Thoracic aorta (tissue), 2 donors: Measurements from ENCODE around the gene ABTB2. TPM values are rescaled to one million over a fixed set of nuclear protein-coding genes. Genes with fewer than 3 reads are reported as not detected.

Experiments
- ATAC-seq: fragments of 150-250 bp; one replicate; pipeline ENCODE4 v1.8.0; 2017; ENCODE audit warnings: low read depth; ENCODE audit not compliant: insufficient number of reproducible peaks, low FRiP score
- DNase-seq: peaks from one replicate; pipeline ENCODE4 v3.0.0-alpha.2; 2020; ENCODE audit warnings: low spot score
- H3K27ac ChIP-seq, 2 donors: fragments of 200-600 bp; sonication (generic); 1 replicate in 1 of 2; 2 replicates in 1 of 2; pipeline ENCODE4 v1.5.1; 2016; ENCODE audit warnings: mild to moderate bottlenecking in 2 of 2, moderate library complexity in 2 of 2
- H3K27me3 ChIP-seq: fragments of 200-600 bp; sonication (generic); replicated peaks from 2 replicates; pipeline ENCODE4 v1.6.0; 2016; ENCODE audit warnings: mild to moderate bottlenecking; ENCODE audit not compliant: insufficient read depth
- H3K36me3 ChIP-seq: fragments of 200-600 bp; sonication (generic); one replicate; pipeline ENCODE4 v1.5.1; 2016
- H3K4me1 ChIP-seq, 2 donors: fragments of 200-600 bp; sonication (generic); 1 replicate in 1 of 2; 2 replicates in 1 of 2; pipeline versions ENCODE4 v1.5.1 to v1.6.0; 2016; ENCODE audit warnings: low read depth in 2 of 2, mild to moderate bottlenecking in 1 of 2; ENCODE audit not compliant: control insufficient read depth in 1 of 2
- H3K4me3 ChIP-seq: fragments of 200-600 bp; sonication (generic); 2 replicates; pipeline ENCODE4 v1.5.1; 2016; ENCODE audit warnings: mild to moderate bottlenecking
- H3K9me3 ChIP-seq: fragments of 200-600 bp; sonication (generic); 2 replicates; pipeline ENCODE4 v1.5.1; 2016
- CTCF ChIP-seq: fragments of 200-600 bp; sonication (generic); IDR thresholded peaks from one replicate; pipeline ENCODE4 v1.5.1; 2019; ENCODE audit warnings: antibody characterized with exemption
- total RNA-seq, 2 donors: library from RNA; depleted of rRNA; stranded (reverse); fragments of >200 nt; gene quantifications; one replicate each; pipeline versions ENCODE4 v1.1.0 to v1.2.3, GENCODE V29; 2016

ABTB2 gene
- total RNA-seq, 2 donors from 2014 or later, result 12.3 to 31.0 TPM

GRCh38 chr11:34339149-34340064, 18.4 kb downstream of the ABTB2 start:
- Histone ChIP-seq H3K27ac (peak overlapping the region; percentile 68 to 70), H3K4me3 (no peak overlapping the region), H3K4me1 (peaks cover 14 to 48% of the 10 kb centered on the region in 2 donors), H3K27me3 (no peaks in the 10 kb centered on the region), H3K36me3 (no peaks in the 10 kb centered on the region), H3K9me3 (no peaks in the 10 kb centered on the region)
- no peak for TF ChIP-seq CTCF
- ATAC-seq, result no peak
- DNase-seq, result no peak

- TF ChIP-seq CTCF, result no peak
- ATAC-seq, result no peak
These were observed 20.8 kb downstream of the ABTB2 start for GRCh38 chr11:34337016-34337415.

GRCh38 chr11:34335801-34336200, 22.0 kb downstream of the ABTB2 start:
- Histone ChIP-seq H3K27me3 (no peaks in the 10 kb centered on the region), H3K27ac (no peak overlapping the region), H3K4me1 (peaks cover 26 to 48% of the 10 kb centered on the region in 2 donors), H3K36me3 (no peaks in the 10 kb centered on the region), H3K4me3 (no peak overlapping the region), H3K9me3 (no peaks in the 10 kb centered on the region)
- no peak for TF ChIP-seq CTCF
- no peak for ATAC-seq
- no peak for DNase-seq

More at GRCh38 chr11:34337016-34337415, 20.8 kb downstream of the ABTB2 start:
- Histone ChIP-seq H3K27ac (no peak overlapping the region), H3K4me3 (no peak overlapping the region), H3K27me3 (no peaks in the 10 kb centered on the region), H3K9me3 (no peaks in the 10 kb centered on the region), H3K4me1 (peaks cover 21 to 48% of the 10 kb centered on the region in 2 donors), H3K36me3 (no peaks in the 10 kb centered on the region)
- DNase-seq, result no peak

GRCh38 chr11:34335331-34335730, 22.5 kb downstream of the ABTB2 start:
- no peak overlapping the region for H3K27ac ChIP-seq
- no peaks in the 10 kb centered on the region for H3K27me3 ChIP-seq
- H3K36me3 ChIP-seq, result no peaks in the 10 kb centered on the region
- no peak overlapping the region for H3K4me3 ChIP-seq
- peaks cover 25 to 48% of the 10 kb centered on the region in 2 donors for H3K4me1 ChIP-seq
- H3K9me3 ChIP-seq, result no peaks in the 10 kb centered on the region
- no peak for TF ChIP-seq CTCF
- no peak for ATAC-seq
- DNase-seq, result no peak

- no peak for DNase-seq
- no peak for TF ChIP-seq CTCF
- H3K4me1 ChIP-seq, result peaks cover 31 to 58% of the 10 kb centered on the region in 2 donors
- H3K36me3 ChIP-seq, result no peaks in the 10 kb centered on the region
- H3K9me3 ChIP-seq, result no peaks in the 10 kb centered on the region
- peak overlapping the region in 1 of 2 donors; percentile 66 for H3K27ac ChIP-seq
- no peak overlapping the region for H3K4me3 ChIP-seq
- H3K27me3 ChIP-seq, result no peaks in the 10 kb centered on the region
- ATAC-seq, result no peak
These were observed 24.0 kb downstream of the ABTB2 start for GRCh38 chr11:34333787-34334186.
